ENCODE data around the gene GIMAP1. TPM values are rescaled to one million over a fixed set of nuclear protein-coding genes. Genes with fewer than 3 reads are reported as not detected.

GIMAP1 gene
- polyA plus RNA-seq, 1 experiment: not detected

GRCh38 chr7:150745086-150745485 lies 28.7 kb downstream of the GIMAP1 start:
- ChIA-PET POLR2A (no interaction called here), CTCF (no interaction called here)
- no peaks in the 10 kb centered on the region for H3K27me3 ChIP-seq (ENCODE audit: control insufficient read depth, insufficient read depth, low read length)
- no peak overlapping the region for H3K27ac ChIP-seq (ENCODE audit: low read depth, low read length)
- DNase-seq (ENCODE audit: low read depth, low spot score): no peak
- no peaks in the 10 kb centered on the region; the same call in 1 of the 2 replicates for H3K9me3 ChIP-seq (ENCODE audit: control insufficient read depth, insufficient read depth, low read length)
- no peak overlapping the region for H3K4me3 ChIP-seq (ENCODE audit: low read depth, low read length)
- TF ChIP-seq CTCF (IDR thresholded peaks at IDR 0.05; ENCODE audit: low read depth, low read length): no peak

GRCh38 chr7:150745876-150746275 lies 29.5 kb downstream of the GIMAP1 start:
- H3K4me3 ChIP-seq (ENCODE audit: low read depth, low read length): no peak overlapping the region
- no peaks in the 10 kb centered on the region; the same call in 1 of the 2 replicates for H3K9me3 ChIP-seq (ENCODE audit: control insufficient read depth, insufficient read depth, low read length)
- ChIA-PET CTCF (no interaction called here), POLR2A (no interaction called here)
- H3K27me3 ChIP-seq (ENCODE audit: control insufficient read depth, insufficient read depth, low read length): no peaks in the 10 kb centered on the region
- H3K27ac ChIP-seq (ENCODE audit: low read depth, low read length): no peak overlapping the region
- no peak for TF ChIP-seq CTCF (IDR thresholded peaks at IDR 0.05; ENCODE audit: low read depth, low read length)
- no peak for DNase-seq (ENCODE audit: low read depth, low spot score)

GRCh38 chr7:150746921-150747320 lies 30.5 kb downstream of the GIMAP1 start:
- POLR2A ChIA-PET: no interaction called here
- H3K4me3 ChIP-seq (ENCODE audit: low read depth, low read length): no peak overlapping the region
- H3K27me3 ChIP-seq (ENCODE audit: control insufficient read depth, insufficient read depth, low read length): no peaks in the 10 kb centered on the region
- TF ChIP-seq CTCF (IDR thresholded peaks at IDR 0.05; ENCODE audit: low read depth, low read length): no peak
- no peaks in the 10 kb centered on the region; the same call in 1 of the 2 replicates for H3K9me3 ChIP-seq (ENCODE audit: control insufficient read depth, insufficient read depth, low read length)
- H3K27ac ChIP-seq (ENCODE audit: low read depth, low read length): no peak overlapping the region
- DNase-seq (ENCODE audit: low read depth, low spot score): no peak
- CTCF ChIA-PET: no interaction called here

- no peak overlapping the region for H3K27ac ChIP-seq (ENCODE audit: low read depth, low read length)
- no peak for TF ChIP-seq CTCF (IDR thresholded peaks at IDR 0.05; ENCODE audit: low read depth, low read length)
- no peak for DNase-seq (ENCODE audit: low read depth, low spot score)
- POLR2A ChIA-PET: no interaction called here
- H3K4me3 ChIP-seq (ENCODE audit: low read depth, low read length): no peak overlapping the region
- CTCF ChIA-PET: no interaction called here
- no peaks in the 10 kb centered on the region for H3K27me3 ChIP-seq (ENCODE audit: control insufficient read depth, insufficient read depth, low read length)
- no peaks in the 10 kb centered on the region; the same call in 1 of the 2 replicates for H3K9me3 ChIP-seq (ENCODE audit: control insufficient read depth, insufficient read depth, low read length)
Observed at GRCh38 chr7:150748376-150748775, 32.0 kb downstream of the GIMAP1 start.

- H3K9me3 ChIP-seq (ENCODE audit: control insufficient read depth, insufficient read depth, low read length): no peaks in the 10 kb centered on the region; the same call in 1 of the 2 replicates
- H3K4me3 ChIP-seq (ENCODE audit: low read depth, low read length): no peak overlapping the region
- no peak for TF ChIP-seq CTCF (IDR thresholded peaks at IDR 0.05; ENCODE audit: low read depth, low read length)
- ChIA-PET CTCF (no interaction called here), POLR2A (no interaction called here)
- no peak for DNase-seq (ENCODE audit: low read depth, low spot score)
- no peaks in the 10 kb centered on the region for H3K27me3 ChIP-seq (ENCODE audit: control insufficient read depth, insufficient read depth, low read length)
- H3K27ac ChIP-seq (ENCODE audit: low read depth, low read length): no peak overlapping the region
Observed at GRCh38 chr7:150751702-150752101, 35.3 kb downstream of the GIMAP1 start.

Data from AG04450 (cell line).